Fibroblast of the conjunctiva (primary cell): ENCODE data around the gene LPGAT1.
"Not testable (repeated sequence)": the region's sequence is repeated elsewhere in the genome, so short reads cannot be mapped to it uniquely, and the experiment has no call there.

Experiments used
- DNase-seq: peaks from one replicate; pipeline ENCODE4 v3.0.0-alpha.2; 2010; ENCODE audit warnings: low read depth

Gene LPGAT1, protein sequence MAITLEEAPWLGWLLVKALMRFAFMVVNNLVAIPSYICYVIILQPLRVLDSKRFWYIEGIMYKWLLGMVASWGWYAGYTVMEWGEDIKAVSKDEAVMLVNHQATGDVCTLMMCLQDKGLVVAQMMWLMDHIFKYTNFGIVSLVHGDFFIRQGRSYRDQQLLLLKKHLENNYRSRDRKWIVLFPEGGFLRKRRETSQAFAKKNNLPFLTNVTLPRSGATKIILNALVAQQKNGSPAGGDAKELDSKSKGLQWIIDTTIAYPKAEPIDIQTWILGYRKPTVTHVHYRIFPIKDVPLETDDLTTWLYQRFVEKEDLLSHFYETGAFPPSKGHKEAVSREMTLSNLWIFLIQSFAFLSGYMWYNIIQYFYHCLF

DNA sequence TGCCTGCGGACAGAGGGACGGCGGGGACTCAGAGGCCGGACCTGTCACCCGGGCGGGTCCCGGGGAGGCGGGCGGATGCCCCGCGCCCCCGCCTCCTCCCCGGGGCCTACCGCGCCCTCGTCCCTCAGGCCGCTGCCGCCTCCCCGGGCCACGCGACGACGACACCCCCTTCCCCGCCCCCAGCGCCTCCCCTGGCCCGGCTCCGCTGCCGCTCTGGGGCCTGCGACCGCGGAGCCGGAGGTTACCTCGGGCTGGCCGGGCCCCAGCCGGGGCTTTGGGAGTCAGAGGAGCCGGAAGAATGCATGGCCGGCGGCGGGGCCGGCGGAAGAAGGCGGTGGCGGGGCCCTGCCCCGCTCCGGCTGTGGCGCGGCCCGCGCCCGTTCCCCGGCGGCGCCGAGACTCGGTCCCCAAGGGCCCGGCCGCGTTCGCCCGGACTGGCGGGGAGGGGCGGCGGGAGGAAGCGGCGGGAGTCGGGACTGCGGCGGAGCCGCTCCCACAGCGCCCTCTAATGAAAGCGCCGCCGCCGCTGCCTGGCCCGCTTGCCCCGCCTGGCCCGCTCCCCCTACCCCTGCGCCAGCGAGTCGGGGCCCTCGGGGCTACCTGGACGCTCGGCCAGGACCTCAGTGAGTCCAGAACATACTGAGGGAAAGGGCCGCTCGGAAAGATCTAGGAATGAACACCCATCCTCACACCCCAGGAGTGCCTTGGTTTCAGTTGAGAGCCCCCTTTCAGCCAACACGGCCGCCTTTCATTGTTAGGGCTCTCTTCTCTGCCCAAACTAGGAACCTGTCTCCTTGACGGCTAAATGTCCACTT is at the start of gene LPGAT1:
TSS of gene LPGAT1 (minus strand) at position 436 of the 815 bp plus-strand sequence. CDS start 1,467 bp downstream, outside the sequence.
- DNase-seq: peak; percentile 26

- no peak for DNase-seq
Observed at GRCh38 chr1:211879475-211879874, 48.9 kb upstream of the LPGAT1 start.

- DNase-seq: no peak
Observed at GRCh38 chr1:211876851-211877590, 46.5 kb upstream of the LPGAT1 start.

DNA sequence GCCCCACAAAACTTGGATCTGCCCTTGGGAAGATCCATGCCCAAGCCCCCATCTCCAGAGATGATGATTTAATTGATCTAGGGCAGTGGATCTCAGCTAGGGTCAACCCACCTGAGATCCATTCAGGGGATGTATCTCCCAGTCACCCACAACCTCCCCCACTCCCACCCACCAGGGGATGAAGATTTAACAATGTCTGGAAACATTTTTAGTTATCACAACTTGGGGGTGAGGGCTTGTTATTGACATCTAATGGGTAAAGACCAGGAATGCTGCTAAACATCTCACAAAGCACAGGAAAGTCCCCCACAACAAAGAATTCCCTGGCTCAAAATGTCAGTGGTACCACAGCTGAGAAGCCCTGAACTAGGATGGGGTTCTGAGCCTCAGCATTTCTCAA is 45.0 kb upstream of the LPGAT1 start:
- no peak for DNase-seq

DNA sequence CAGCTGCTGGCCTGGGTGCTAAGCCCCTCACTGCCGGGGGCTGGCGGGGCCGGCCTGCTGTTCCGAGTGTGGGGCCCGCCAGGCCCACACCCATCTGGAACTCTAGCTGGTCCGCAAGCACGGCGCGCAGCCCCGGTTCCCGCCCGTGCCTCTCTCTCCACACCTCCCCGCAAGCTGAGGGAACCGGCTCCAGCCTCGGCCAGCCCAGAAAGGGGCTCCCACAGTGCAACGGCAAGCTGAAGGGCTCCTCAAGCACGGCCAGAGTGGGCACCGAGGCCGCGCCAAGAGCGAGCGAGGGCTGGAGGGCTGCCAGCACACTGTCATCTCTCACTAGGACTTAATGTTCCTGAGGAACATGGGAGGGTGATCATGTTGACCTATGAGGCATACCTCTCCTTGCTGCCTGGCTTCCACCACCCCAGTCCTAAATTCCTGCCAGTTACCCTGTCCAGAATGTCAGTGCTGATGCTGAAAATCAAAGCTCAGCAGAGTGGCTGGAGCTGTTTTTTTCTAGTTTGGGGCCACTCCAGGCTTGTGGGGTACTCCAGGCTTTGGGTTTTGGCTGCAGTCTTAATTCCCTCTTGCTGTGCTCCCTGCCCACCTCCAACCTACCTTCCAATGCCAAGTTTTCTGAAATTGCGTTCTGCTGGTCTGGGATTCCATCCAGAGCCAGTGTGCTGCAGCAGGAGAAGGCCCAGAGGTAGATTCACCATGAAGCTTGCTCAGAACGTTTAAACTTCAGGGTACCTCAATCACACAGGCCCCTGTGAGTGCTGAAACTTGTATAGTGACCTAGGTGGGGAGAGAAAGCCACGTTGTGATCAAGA is 44.2 kb upstream of the LPGAT1 start:
- no peak for DNase-seq

DNA sequence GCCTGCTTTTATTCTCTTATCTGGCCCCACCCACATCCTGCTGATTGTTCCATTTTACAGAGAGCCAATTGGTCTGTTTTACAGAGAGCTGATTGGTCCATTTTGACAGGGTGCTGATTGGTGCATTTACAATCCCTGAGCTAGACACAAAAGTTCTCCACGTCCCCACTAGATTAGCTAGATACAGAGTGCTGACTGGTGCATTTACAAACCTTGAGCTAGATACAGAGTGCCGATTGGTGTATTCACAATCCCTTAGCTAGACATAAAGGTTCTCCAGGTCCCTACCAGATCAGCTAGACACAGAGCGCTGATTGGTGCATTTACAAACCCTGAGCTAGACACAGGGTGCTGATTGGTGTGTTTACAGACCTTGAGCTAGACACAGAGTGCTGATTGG is 43.2 kb upstream of the LPGAT1 start:
- DNase-seq: not testable (repeated sequence)

GRCh38 chr1:211870156-211870555 is 39.6 kb upstream of the LPGAT1 start:
- DNase-seq: no peak

- no peak for DNase-seq
Observed at GRCh38 chr1:211865180-211865579, 34.6 kb upstream of the LPGAT1 start.

DNA sequence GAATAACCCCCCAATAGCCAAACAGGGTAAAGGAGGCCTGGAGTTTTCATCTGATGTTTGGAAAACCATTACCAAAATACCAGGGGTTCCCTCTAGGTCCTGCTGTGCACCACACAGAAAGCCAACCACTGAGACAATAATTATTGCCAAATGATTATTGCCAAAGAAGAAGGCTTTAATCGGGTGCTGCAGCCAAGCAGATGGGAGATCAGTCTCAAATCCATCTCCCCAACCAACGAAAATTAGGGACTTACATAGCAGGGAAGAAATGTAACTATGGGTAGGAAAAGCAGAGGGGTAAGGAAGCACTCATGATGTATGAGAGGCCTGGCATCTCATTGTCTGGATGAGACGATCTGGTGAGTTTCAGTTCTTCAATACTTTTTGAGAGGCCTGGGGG is 28.8 kb upstream of the LPGAT1 start:
- DNase-seq: no peak

DNA sequence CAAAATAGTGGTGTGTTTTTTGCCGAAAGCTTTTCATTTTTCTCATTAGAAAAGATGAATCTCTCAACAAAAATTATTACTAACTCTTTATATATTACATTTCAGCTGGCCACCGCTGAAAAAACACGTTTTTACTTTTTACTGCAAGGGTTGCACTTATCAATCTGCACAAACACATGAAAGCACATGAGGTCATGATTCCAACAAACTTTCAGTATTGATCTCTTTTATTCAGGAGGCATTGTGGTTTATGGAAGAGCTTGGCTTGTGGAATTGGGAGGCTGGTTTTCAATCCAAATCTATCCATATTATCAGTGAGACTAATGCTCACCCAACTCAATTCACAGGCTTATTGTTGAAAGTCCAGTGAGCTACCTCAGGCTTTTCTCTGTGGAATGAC is 20.6 kb upstream of the LPGAT1 start:
- no peak for DNase-seq

DNA sequence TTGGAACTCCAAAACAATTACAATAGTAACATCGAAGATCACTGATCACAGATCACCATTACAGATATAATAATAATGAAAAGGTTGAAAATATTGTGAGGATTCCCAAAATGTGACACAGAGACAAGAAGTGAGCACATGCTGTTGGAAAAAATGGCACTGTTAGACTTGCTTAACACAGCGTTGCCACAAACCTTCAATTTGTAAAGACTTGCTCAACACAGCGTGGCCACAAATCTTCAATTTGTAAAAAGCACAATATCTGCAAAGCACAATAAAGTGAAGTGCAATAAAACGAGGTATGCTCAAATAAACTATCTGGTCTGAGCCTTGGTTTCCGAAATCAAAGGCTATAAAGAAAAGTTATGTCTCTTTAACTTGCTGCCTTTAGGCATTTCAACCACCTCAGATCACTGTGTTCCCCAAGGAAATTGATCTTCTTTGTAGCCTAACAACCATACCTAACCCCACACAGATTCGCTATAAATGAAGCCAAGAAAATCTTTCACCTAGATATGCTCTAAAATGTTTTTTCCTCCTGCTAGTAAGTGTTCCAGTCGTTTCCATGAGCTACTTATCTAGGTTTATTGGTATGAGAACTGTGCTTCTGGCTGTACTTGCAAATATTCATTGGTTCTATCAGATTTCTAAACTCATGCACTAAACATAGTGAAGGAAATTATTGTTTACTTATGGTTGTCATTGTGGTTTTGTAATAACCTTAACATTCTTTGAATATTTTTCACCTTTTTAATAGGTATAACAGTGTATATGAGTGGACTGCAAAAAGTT is 13.1 kb upstream of the LPGAT1 start:
- no peak for DNase-seq

GRCh38 chr1:211843018-211843417 is 12.5 kb upstream of the LPGAT1 start:
- no peak for DNase-seq

GRCh38 chr1:211842518-211842917 is 12.0 kb upstream of the LPGAT1 start:
- DNase-seq: no peak

DNA sequence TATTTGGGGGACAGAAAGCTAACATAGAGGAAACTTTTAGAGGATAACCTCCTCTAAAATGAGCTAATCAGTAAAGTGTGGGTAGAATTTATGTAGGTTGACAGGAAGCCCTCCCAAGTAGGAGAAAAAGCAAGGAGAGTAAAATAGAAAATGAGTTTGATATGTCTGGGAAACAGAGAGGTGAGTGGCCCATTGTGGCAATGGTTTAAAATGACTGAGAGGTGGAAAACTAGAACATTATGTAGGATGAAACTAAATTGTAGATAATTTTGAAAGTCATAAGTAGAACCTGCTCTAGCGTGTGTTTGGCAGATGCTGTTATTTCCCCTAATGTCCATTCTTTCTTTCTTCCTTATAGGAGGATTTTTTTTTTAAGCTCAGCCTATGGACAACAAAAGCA is 8.5 kb upstream of the LPGAT1 start:
- no peak for DNase-seq

DNA sequence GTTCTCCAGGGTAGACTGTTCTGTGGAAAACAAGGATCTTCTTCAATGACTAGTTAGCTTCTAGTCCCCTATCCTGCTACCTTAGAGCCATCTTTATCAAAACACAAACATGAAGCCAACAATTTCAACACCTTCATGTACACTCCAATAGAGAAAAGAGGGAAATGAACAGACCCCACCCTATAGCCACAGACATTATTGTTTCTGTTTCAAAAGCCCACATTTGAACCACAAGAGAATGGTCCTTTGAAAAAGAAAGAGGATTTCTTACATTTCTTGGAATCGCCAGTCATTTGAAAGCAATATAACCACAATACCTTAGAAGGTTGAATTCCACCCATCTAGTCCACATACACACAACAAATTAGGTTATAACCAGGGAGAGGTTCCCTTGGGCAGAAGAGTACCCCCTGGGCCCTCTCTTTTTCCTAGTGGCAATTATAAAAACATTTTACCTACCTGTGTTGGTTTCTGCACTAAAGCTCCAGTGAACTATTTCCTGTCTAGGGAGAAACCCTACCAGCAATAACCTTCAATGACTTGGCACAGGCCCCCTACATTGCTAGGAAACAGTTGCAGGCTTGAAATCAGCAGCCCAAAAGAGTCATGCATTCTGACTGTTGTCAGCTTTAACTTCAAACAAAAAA is 2.7 kb upstream of the LPGAT1 start:
- DNase-seq: no peak

DNA sequence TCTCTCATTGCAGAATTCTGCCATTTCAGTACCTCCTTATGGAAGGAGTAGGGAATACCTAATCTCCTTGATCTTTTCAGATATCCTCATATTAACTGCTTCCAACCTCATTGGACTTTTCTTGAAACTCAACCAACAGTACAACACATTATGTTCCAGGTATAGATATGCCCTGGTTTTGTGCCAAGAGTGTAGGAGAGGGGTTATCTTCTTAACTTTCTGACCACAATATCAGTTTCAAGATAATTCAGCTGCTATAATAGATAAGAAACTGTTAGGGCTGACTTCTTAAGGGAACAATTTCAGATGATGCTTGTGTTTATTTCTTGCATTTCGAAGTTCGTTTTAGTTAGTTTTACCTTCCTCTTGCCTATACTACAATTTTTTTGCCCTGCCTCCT is 2.1 kb upstream of the LPGAT1 start:
- no peak for DNase-seq

DNA sequence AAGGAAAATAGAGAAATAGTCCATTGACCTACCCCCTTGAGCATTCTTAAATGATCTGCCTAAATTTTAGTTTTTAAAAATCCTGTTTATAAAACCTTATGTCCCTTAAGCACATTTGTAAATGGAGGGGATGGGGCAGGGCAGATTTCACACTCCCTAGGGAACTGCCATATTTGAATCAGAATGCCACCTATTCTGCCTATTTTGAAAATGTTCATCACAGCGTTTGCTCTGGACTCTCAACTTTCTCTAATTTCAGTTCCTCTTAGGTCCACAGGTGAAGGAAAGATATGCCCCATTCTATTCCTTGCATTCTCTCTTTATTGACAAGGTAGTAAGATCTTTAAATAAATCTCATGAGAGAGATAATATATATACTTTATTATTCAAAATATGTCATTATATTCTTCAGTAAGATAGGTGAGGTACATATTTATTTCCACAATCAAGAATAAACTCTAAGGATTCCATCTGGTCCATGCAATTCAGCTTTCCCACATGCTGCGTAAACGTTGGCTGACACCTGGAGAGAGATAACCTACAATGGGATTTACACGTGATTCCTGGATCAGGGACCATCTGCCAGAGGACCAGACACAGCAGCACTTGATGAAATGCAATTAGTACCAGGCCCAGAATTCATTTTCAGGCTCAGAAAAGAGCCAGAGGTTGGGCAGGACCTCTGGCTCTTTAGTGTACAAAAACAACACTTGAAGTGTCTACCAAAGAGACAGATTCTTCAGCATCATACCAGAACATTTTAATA is 1.2 kb upstream of the LPGAT1 start:
- no peak for DNase-seq

DNA sequence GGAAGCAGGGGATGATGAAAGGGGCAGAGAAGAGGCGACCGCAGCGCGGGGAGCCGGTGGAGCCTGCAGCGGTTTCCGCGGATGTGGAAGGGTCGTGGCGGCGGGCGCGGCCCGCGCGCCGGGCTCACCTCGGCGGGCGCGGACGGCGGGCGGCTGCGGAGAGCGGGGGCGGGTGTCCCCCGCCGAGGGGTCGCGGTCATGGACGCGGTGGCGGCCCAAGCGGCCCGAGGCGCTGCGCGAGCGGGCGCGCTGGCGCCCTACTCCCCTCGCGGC is 572 bp downstream of the LPGAT1 start:
- DNase-seq: no peak

DNA sequence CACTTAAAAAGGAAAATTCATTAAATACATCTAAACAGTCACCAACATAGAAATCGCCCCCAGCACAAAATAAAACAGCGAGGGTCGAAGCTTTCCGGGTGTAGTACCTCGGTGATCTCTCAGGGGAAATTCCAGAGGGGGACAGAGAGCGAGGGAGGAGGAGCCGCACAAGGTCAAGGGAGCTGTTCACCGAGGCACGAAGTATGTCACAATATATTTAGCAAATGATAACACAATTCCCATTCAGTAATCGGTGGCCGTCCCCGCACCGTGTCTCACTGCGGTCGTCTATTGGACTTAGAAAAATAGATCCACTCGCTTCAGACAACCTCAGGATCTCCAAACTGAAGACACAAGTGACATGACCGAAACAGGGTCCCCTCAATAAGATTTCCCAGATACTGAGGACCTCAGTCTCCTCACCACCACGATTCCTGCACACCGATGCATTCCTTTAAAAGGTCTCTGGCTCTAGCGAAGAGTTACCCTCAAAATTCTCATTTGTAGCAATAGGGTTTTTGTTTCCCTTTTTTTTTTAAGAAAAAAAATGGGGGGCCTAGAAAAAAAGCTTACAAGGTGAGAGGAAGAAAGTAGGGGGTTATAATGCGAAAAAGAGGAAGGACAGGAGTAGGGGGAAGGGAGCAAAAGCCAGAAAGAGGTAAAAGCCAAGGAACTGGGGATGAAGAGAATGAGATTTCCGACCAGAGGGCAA is 1.1 kb downstream of the LPGAT1 start:
- no peak for DNase-seq
